Smooth muscle cell (in vitro differentiated cells): ENCODE data around the gene TCF12. TPM values are rescaled to one million over a fixed set of nuclear protein-coding genes. Genes with fewer than 3 reads are reported as not detected.

Source experiments
- DNase-seq: peaks from one replicate; lab custom pipeline; 2025; ENCODE audit not compliant: unreplicated experiment; lab: John Stamatoyannopoulos, UW
- H2AFZ ChIP-seq: fragments of 200-600 bp; sonication (generic); 2 replicates; pipeline ENCODE4 v1.6.0; 2016; ENCODE audit warnings: antibody characterized with exemption, low read depth, mild to moderate bottlenecking
- H3F3A ChIP-seq: fragments of 200-600 bp; sonication (generic); 2 replicates; pipeline ENCODE4 v1.6.0; 2017; ENCODE audit warnings: antibody characterized with exemption, low read depth
- H3K27ac ChIP-seq: fragments of 200-600 bp; sonication (generic); 2 replicates; pipeline ENCODE4 v1.5.1; 2016; ENCODE audit warnings: low read depth, mild to moderate bottlenecking
- H3K27me3 ChIP-seq: fragments of 200-600 bp; sonication (generic); 2 replicates; pipeline ENCODE4 v1.6.1; 2016; ENCODE audit warnings: low read depth, mild to moderate bottlenecking
- H3K36me3 ChIP-seq: fragments of 200-600 bp; sonication (generic); 2 replicates; pipeline ENCODE4 v1.5.1; 2016; ENCODE audit warnings: low read depth
- H3K4me1 ChIP-seq: fragments of 200-600 bp; sonication (generic); 2 replicates; pipeline ENCODE4 v1.5.1; 2016; ENCODE audit warnings: low read depth
- H3K4me2 ChIP-seq: fragments of 200-600 bp; sonication (generic); 2 replicates; pipeline ENCODE4 v1.6.0; 2016; ENCODE audit warnings: mild to moderate bottlenecking
- H3K4me3 ChIP-seq: fragments of 200-600 bp; sonication (generic); 2 replicates; pipeline ENCODE4 v1.5.1; 2016; ENCODE audit warnings: mild to moderate bottlenecking
- H3K79me2 ChIP-seq: fragments of 200-600 bp; sonication (generic); 2 replicates; pipeline ENCODE4 v1.6.0; 2016; ENCODE audit warnings: low read depth, mild to moderate bottlenecking
- H3K9ac ChIP-seq: fragments of 200-600 bp; sonication (generic); 2 replicates; pipeline ENCODE4 v1.6.0; 2016; ENCODE audit warnings: low read depth
- H3K9me3 ChIP-seq: fragments of 200-600 bp; sonication (generic); replicated peaks from 2 replicates; pipeline ENCODE4 v1.5.1; 2016; ENCODE audit warnings: low read depth
- H4K20me1 ChIP-seq: fragments of 200-600 bp; sonication (generic); 2 replicates; pipeline ENCODE4 v1.6.0; 2016; ENCODE audit warnings: low read depth
- CTCF ChIP-seq: fragments of 200-600 bp; sonication (generic); IDR thresholded peaks from 2 replicates; pipeline ENCODE4 v1.5.1; 2017; ENCODE audit warnings: borderline replicate concordance, mild to moderate bottlenecking, antibody characterized with exemption; ENCODE audit not compliant: insufficient read depth, poor library complexity, severe bottlenecking
- WGBS: methylation state at CpG from one replicate; pipeline ENCODE4 v1.1.7; 2016; ENCODE audit warnings: low lambda C conversion rate; 5-methylcytosine and 5-hydroxymethylcytosine counted together
- polyA plus RNA-seq: library from polyadenylated mRNA; unstranded; fragments of >200 nt; fragmentation: Nextera tagmentation; extraction: Ambion mirVana; gene quantifications from 2 replicates; pipeline ENCODE4 v1.2.1, GENCODE V29; 2016
- total RNA-seq: library from RNA; depleted of rRNA; stranded (reverse); fragments of >200 nt; gene quantifications from 2 replicates; pipeline ENCODE4 v1.2.3, GENCODE V29; 2014

The TCF12 gene
- total and polyA plus RNA-seq, 2 experiments from 2014 or later, result 54.1 to 302 TPM

GRCh38 chr15:57272771-57273357, 354.4 kb downstream of the TCF12 start:
- WGBS, result 92% methylated on average over 9 of the region's 9 CpGs
- Histone ChIP-seq H3F3A (no peaks in the 10 kb centered on the region), H4K20me1 (peaks cover 4% of the 10 kb centered on the region)

GRCh38 chr15:57273402-57273801, 355.0 kb downstream of the TCF12 start:
- Histone ChIP-seq H3F3A (no peaks in the 10 kb centered on the region), H3K79me2 (peaks cover 13% of the 10 kb centered on the region), H3K4me3 (no peak overlapping the region), H3K9me3 (no peaks in the 10 kb centered on the region), H2AFZ (no peak overlapping the region), H3K36me3 (peaks cover 15% of the 10 kb centered on the region), H3K4me1 (no peaks in the 10 kb centered on the region), H3K9ac (no peak overlapping the region), H4K20me1 (peaks cover 4% of the 10 kb centered on the region), H3K4me2 (no peak overlapping the region), H3K27ac (peak overlapping the region; percentile 5), H3K27me3 (no peaks in the 10 kb centered on the region)
- DNase-seq, result no peak
- no peak for TF ChIP-seq CTCF
- 77% methylated on average over 1 of the region's 1 CpG for WGBS

More at GRCh38 chr15:57272771-57273357, 354.4 kb downstream of the TCF12 start:
- TF ChIP-seq CTCF, result no peak
- Histone ChIP-seq H3K79me2 (peaks cover 17% of the 10 kb centered on the region), H3K9ac (no peak overlapping the region), H3K4me3 (no peak overlapping the region), H3K4me1 (no peaks in the 10 kb centered on the region), H3K27ac (peak overlapping the region; percentile 5), H3K27me3 (no peaks in the 10 kb centered on the region), H3K9me3 (no peaks in the 10 kb centered on the region), H3K4me2 (no peak overlapping the region), H3K36me3 (peaks cover 15% of the 10 kb centered on the region), H2AFZ (no peak overlapping the region)
- DNase-seq, result no peak

DNA sequence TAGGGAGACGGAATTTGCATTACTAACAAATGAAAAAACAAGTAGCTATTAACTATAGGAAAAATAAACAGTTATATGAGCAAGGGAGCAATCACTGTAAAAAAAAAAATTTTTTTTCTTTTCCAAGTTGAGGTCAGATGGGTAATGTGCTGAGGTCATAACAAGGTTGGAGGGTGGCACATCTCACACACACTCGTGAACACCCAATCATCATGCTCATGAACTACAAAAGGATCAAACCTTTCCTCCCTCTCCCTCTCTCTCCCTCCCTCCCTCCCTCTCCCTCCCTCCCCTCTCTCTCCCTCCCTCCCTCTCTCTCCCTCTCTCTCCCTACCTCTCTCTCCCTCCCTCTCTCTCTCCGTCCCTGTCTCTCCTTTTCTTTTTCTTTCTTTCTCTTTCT, 360.0 kb downstream of the TCF12 start:
- Histone ChIP-seq H3K9me3 (no peaks in the 10 kb centered on the region), H3K4me1 (no peaks in the 10 kb centered on the region), H3F3A (no peaks in the 10 kb centered on the region), H3K9ac (no peak overlapping the region), H3K27me3 (no peaks in the 10 kb centered on the region), H3K4me3 (no peak overlapping the region), H3K36me3 (peaks cover 19% of the 10 kb centered on the region), H3K27ac (no peak overlapping the region), H3K4me2 (no peak overlapping the region), H3K79me2 (peaks cover 2% of the 10 kb centered on the region), H4K20me1 (no peaks in the 10 kb centered on the region), H2AFZ (no peak overlapping the region)
- 76% methylated on average over 3 of the region's 3 CpGs for WGBS
- no peak for TF ChIP-seq CTCF
- DNase-seq, result no peak

DNA sequence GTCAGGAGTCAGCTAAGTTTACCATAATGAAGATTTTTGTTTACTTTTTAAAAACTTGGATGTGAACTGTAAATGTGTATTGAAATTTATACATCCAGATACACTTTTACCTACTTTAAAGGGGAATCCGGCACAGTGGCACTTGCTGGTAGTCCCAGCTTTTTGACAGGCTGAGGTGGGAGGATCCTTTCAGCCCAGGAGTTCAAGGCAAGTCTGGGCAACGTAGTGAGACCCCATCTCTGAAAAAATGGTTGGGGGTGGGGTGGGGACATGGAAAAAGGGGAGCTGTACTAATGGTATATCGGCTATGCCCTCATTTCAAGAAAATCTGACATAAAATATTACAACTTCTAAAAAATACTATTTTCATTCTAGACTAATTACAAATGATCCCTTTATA, 362.0 kb downstream of the TCF12 start:
- no peaks in the 10 kb centered on the region for H3K27me3 ChIP-seq
- H3K4me2 ChIP-seq, result no peak overlapping the region
- no peak for TF ChIP-seq CTCF
- no peaks in the 10 kb centered on the region for H3K79me2 ChIP-seq
- no peak for DNase-seq
- no peak overlapping the region for H2AFZ ChIP-seq
- H3K9ac ChIP-seq, result no peak overlapping the region
- peaks cover 18% of the 10 kb centered on the region for H3K36me3 ChIP-seq
- 92% methylated on average over 3 of the region's 3 CpGs for WGBS
- no peak overlapping the region for H3K27ac ChIP-seq
- H3K4me1 ChIP-seq, result no peaks in the 10 kb centered on the region
- no peaks in the 10 kb centered on the region for H3K9me3 ChIP-seq
- H4K20me1 ChIP-seq, result no peaks in the 10 kb centered on the region
- peaks cover 6% of the 10 kb centered on the region for H3F3A ChIP-seq
- H3K4me3 ChIP-seq, result no peak overlapping the region
